KOPT-K1 (cell line): ENCODE results near the gene LRFN2.
A peak's percentile ranks its signal among the peaks of the same experiment; 100 is the strongest.

Source experiments
- H3K27ac ChIP-seq: fragments of 200-600 bp; sonication (generic); 2 replicates; pipeline ENCODE4 v1.5.1; 2016; ENCODE audit warnings: antibody characterized with exemption, mild to moderate bottlenecking, low read depth, low read length; ENCODE audit not compliant: poor library complexity, severe bottlenecking
- H3K36me3 ChIP-seq: fragments of 200-600 bp; sonication (generic); 2 replicates; pipeline ENCODE4 v1.5.1; 2017; ENCODE audit warnings: antibody characterized with exemption, mild to moderate bottlenecking, low read length, moderate library complexity; ENCODE audit not compliant: insufficient read depth
- H3K9me3 ChIP-seq: fragments of 200-600 bp; sonication (generic); 2 replicates; pipeline ENCODE4 v1.5.1; 2017; ENCODE audit warnings: antibody characterized with exemption, low read length, mild to moderate bottlenecking; ENCODE audit not compliant: insufficient read depth, poor library complexity, severe bottlenecking

The LRFN2 gene

GRCh38 chr6:40439026-40439800 lies 148.0 kb downstream of the LRFN2 start:
- H3K9me3 ChIP-seq, result no peaks in the 10 kb centered on the region
- H3K36me3 ChIP-seq, result no peaks in the 10 kb centered on the region
- H3K27ac ChIP-seq, result no peak overlapping the region

- Histone ChIP-seq H3K9me3 (no peaks in the 10 kb centered on the region), H3K27ac (no peak overlapping the region), H3K36me3 (no peaks in the 10 kb centered on the region)
Observed at GRCh38 chr6:40438246-40438887, 148.8 kb downstream of the LRFN2 start.

GRCh38 chr6:40437631-40438030 lies 149.5 kb downstream of the LRFN2 start:
- Histone ChIP-seq H3K27ac (no peak overlapping the region), H3K36me3 (no peaks in the 10 kb centered on the region), H3K9me3 (no peaks in the 10 kb centered on the region)

- Histone ChIP-seq H3K9me3 (no peaks in the 10 kb centered on the region), H3K27ac (no peak overlapping the region), H3K36me3 (no peaks in the 10 kb centered on the region)
Observed at GRCh38 chr6:40436685-40437604, 150.2 kb downstream of the LRFN2 start.

GRCh38 chr6:40432982-40433381 lies 154.2 kb downstream of the LRFN2 start:
- H3K27ac ChIP-seq, result no peak overlapping the region
- no peaks in the 10 kb centered on the region for H3K36me3 ChIP-seq
- no peaks in the 10 kb centered on the region for H3K9me3 ChIP-seq

- Histone ChIP-seq H3K27ac (no peak overlapping the region), H3K9me3 (no peaks in the 10 kb centered on the region), H3K36me3 (no peaks in the 10 kb centered on the region)
Observed at GRCh38 chr6:40431706-40432105, 155.5 kb downstream of the LRFN2 start.

GRCh38 chr6:40427196-40427595 lies 160.0 kb downstream of the LRFN2 start:
- Histone ChIP-seq H3K9me3 (no peaks in the 10 kb centered on the region), H3K36me3 (no peaks in the 10 kb centered on the region)

GRCh38 chr6:40426346-40427066 lies 160.7 kb downstream of the LRFN2 start:
- Histone ChIP-seq H3K27ac (no peak overlapping the region), H3K36me3 (no peaks in the 10 kb centered on the region), H3K9me3 (no peaks in the 10 kb centered on the region)

More at GRCh38 chr6:40427196-40427595, 160.0 kb downstream of the LRFN2 start:
- H3K27ac ChIP-seq, result no peak overlapping the region

- Histone ChIP-seq H3K36me3 (no peaks in the 10 kb centered on the region), H3K9me3 (no peaks in the 10 kb centered on the region), H3K27ac (no peak overlapping the region)
Observed at GRCh38 chr6:40425192-40425919, 161.8 kb downstream of the LRFN2 start.

- Histone ChIP-seq H3K9me3 (no peaks in the 10 kb centered on the region), H3K36me3 (no peaks in the 10 kb centered on the region), H3K27ac (no peak overlapping the region)
Observed at GRCh38 chr6:40422046-40422445, 165.1 kb downstream of the LRFN2 start.

- Histone ChIP-seq H3K36me3 (no peaks in the 10 kb centered on the region), H3K27ac (peak overlapping the region; percentile 63), H3K9me3 (no peaks in the 10 kb centered on the region)
Observed at GRCh38 chr6:40419946-40420728, 167.0 kb downstream of the LRFN2 start.

- H3K27ac ChIP-seq, result peak overlapping the region; percentile 63
- no peaks in the 10 kb centered on the region for H3K36me3 ChIP-seq
- H3K9me3 ChIP-seq, result no peaks in the 10 kb centered on the region
Observed at GRCh38 chr6:40419377-40419776, 167.8 kb downstream of the LRFN2 start.

- H3K27ac ChIP-seq, result no peak overlapping the region
- H3K36me3 ChIP-seq, result no peaks in the 10 kb centered on the region
- no peaks in the 10 kb centered on the region for H3K9me3 ChIP-seq
Observed at GRCh38 chr6:40417031-40417430, 170.1 kb downstream of the LRFN2 start.
